B cell (primary cell): ENCODE measurements around the gene GIPC3. TPM values are rescaled to one million over a fixed set of nuclear protein-coding genes. Genes with fewer than 3 reads are reported as not detected.

ENCODE experiments used
- ATAC-seq: fragments of 200-7000 bp; cut with Tn5 transposase; one replicate; pipeline ENCODE4 v1.10.0; 2021; ENCODE audit warnings: low read depth, mild to moderate bottlenecking, moderate number of reproducible peaks, moderate library complexity
- CTCF ChIA-PET: fragments of 350-600 bp; sonication (Branson Sonifier 250); formaldehyde crosslinking; loops from one replicate; lab custom pipeline; 2021; ENCODE audit warnings: antibody characterized with exemption, inconsistent platforms; lab: Charles Lee
- POLR2A ChIA-PET: fragments of 350-600 bp; sonication (Branson Sonifier 250); formaldehyde crosslinking; loops from one replicate; lab custom pipeline; 2021; ENCODE audit warnings: antibody characterized with exemption; lab: Charles Lee
- DNase-seq: peaks from one replicate; pipeline ENCODE4 v3.0.0; 2013
- H2AFZ ChIP-seq: 2 replicates; pipeline ENCODE4 v1.6.1; 2012; ENCODE audit warnings: mild to moderate bottlenecking, low read depth, low read length; ENCODE audit not compliant: insufficient read depth, poor library complexity, severe bottlenecking
- H3K27ac ChIP-seq, 2 donors: 1 replicate in 1 of 2; 2 replicates in 1 of 2; pipeline ENCODE4 v1.5.1; 2012 to 2013; ENCODE audit warnings: low read length in 2 of 2, mild to moderate bottlenecking in 2 of 2, moderate library complexity in 1 of 2
- H3K27me3 ChIP-seq, 4 experiments: fragments of 200-600 bp in 1 of 4; sonication (generic) in 1 of 4; replicated peaks in 1 of 4; 1 replicate in 2 of 4; 2 replicates in 2 of 4; pipeline versions ENCODE4 v1.6.1 to v1.7.0; 2013 to 2016; ENCODE audit warnings: low read length in 3 of 4, mild to moderate bottlenecking in 2 of 4, mixed read lengths in 1 of 4, moderate library complexity in 1 of 4; ENCODE audit not compliant: insufficient read depth in 4 of 4, control insufficient read depth in 3 of 4; ENCODE audit errors: control extremely low read depth in 1 of 4
- H3K36me3 ChIP-seq, 2 experiments: replicated peaks in 1 of 2; 1 replicate in 1 of 2; 2 replicates in 1 of 2; pipeline versions ENCODE4 v1.6.1 to v1.7.1; 2013; ENCODE audit warnings: low read length in 1 of 2; ENCODE audit not compliant: insufficient read depth in 2 of 2, control insufficient read depth in 1 of 2; ENCODE audit errors: control extremely low read depth in 1 of 2, extremely low read depth in 1 of 2
- H3K4me1 ChIP-seq, 2 donors: fragments of 200-600 bp in 1 of 2; sonication (generic) in 1 of 2; 1 replicate in 1 of 2; 2 replicates in 1 of 2; pipeline versions ENCODE4 v1.5.1 to v1.6.1; 2013 to 2017; ENCODE audit warnings: low read length in 2 of 2; ENCODE audit not compliant: control insufficient read depth in 2 of 2, insufficient read depth in 2 of 2
- H3K4me2 ChIP-seq: replicated peaks from 2 replicates; pipeline ENCODE3; 2012; ENCODE audit warnings: mild to moderate bottlenecking, low read depth, low read length; ENCODE audit not compliant: poor library complexity, severe bottlenecking
- H3K4me3 ChIP-seq, 5 experiments: fragments of 200-600 bp in 1 of 5; sonication (generic) in 1 of 5; 1 replicate in 3 of 5; 2 replicates in 2 of 5; pipeline versions ENCODE4 v1.5.1 to v1.7.0; 2011 to 2016; ENCODE audit warnings: low read length in 4 of 5, mild to moderate bottlenecking in 4 of 5, low read depth in 2 of 5, control low read depth in 1 of 5, moderate library complexity in 1 of 5; ENCODE audit not compliant: insufficient read depth in 1 of 5; ENCODE audit errors: control extremely low read depth in 1 of 5, extremely low read depth in 1 of 5
- H3K79me2 ChIP-seq: fragments of 200-600 bp; sonication (generic); one replicate; pipeline ENCODE4 v1.6.0; 2016; ENCODE audit warnings: low read length; ENCODE audit not compliant: control insufficient read depth, insufficient read depth
- H3K9ac ChIP-seq: fragments of 200-600 bp; sonication (generic); 2 replicates; pipeline ENCODE4 v1.6.1; 2017; ENCODE audit warnings: mild to moderate bottlenecking, low read length, moderate library complexity
- H3K9me3 ChIP-seq, 3 donors: one replicate each; pipeline versions ENCODE4 v1.6.1 to v1.7.1; 2013; ENCODE audit warnings: low read length in 2 of 3; ENCODE audit not compliant: control insufficient read depth in 2 of 3, insufficient read depth in 1 of 3; ENCODE audit errors: control extremely low read depth in 1 of 3
- H4K20me1 ChIP-seq: 2 replicates; pipeline ENCODE4 v1.6.0; 2012; ENCODE audit warnings: mild to moderate bottlenecking, low read length; ENCODE audit not compliant: insufficient read depth, control insufficient read depth, poor library complexity, severe bottlenecking
- H3K27ac Mint-ChIP-seq: one replicate; pipeline ENCODE4 v1.8.0; 2021; ENCODE audit warnings: mixed read lengths
- H3K27me3 Mint-ChIP-seq: one replicate; pipeline ENCODE4 v1.8.0; 2021; ENCODE audit warnings: mixed read lengths
- H3K4me1 Mint-ChIP-seq: one replicate; pipeline ENCODE4 v1.8.0; 2021; ENCODE audit warnings: mixed read lengths
- H3K4me3 Mint-ChIP-seq: one replicate; pipeline ENCODE4 v1.8.0; 2021; ENCODE audit warnings: mixed read lengths
- H3K9me3 Mint-ChIP-seq: one replicate; pipeline ENCODE4 v1.8.0; 2022; ENCODE audit warnings: mixed read lengths; ENCODE audit not compliant: insufficient read depth
- CTCF ChIP-seq: fragments of 200-600 bp; IDR thresholded peaks from one replicate; pipeline ENCODE4 v1.8.0; 2022; ENCODE audit warnings: antibody characterized with exemption, mild to moderate bottlenecking
- EZH2 ChIP-seq: IDR thresholded peaks from 2 replicates; pipeline ENCODE4 v1.6.1; 2012; ENCODE audit warnings: borderline replicate concordance, low read depth, mild to moderate bottlenecking, moderate library complexity, low read length; ENCODE audit not compliant: insufficient read depth, poor library complexity, severe bottlenecking
- WGBS: methylation state at CpG from one replicate; pipeline ENCODE4 v1.1.5; 2013; ENCODE audit warnings: missing lambda C conversion rate; ENCODE audit not compliant: insufficient coverage; 5-methylcytosine and 5-hydroxymethylcytosine counted together
- intact Hi-C: fragments of 100-400 bp; cut with micrococcal nuclease; formaldehyde crosslinking; loops from one replicate; pipeline ENCODE4 v1.10.0; 2022
- polyA plus RNA-seq: library from polyadenylated mRNA; depleted of rRNA; stranded (reverse); fragments of >200 nt; gene quantifications from 2 replicates; pipeline ENCODE4 v1.2.3, GENCODE V29; 2012
- total RNA-seq, 2 donors: library from RNA; stranded (reverse); fragments of 120-200 nt in 1 of 2; gene quantifications; 1 replicate in 1 of 2; 2 replicates in 1 of 2; pipeline versions ENCODE4 v1.2.3 to v1.2.4, GENCODE V29; 2013 to 2022

The GIPC3 gene
- total and polyA plus RNA-seq, 2 donors (not counting 1 experiment from before 2014, with no cell fraction given): 0.47 to 0.48 TPM

- Histone ChIP-seq H3K4me2 (peak overlapping the region; percentile 100), H3K27ac (no peak overlapping the region), H4K20me1 (peaks cover 7% of the 10 kb centered on the region), H3K4me3 (peak overlapping the region in 4 of 5 experiments; percentile 72 to 79 (median 74)), H3K79me2 (no peaks in the 10 kb centered on the region), H3K27me3 (no peaks in the 10 kb centered on the region), H3K9ac (peak overlapping the region; percentile 76), H2AFZ (no peak overlapping the region), H3K36me3 (no peaks in the 10 kb centered on the region), H3K4me1 (peaks cover 12 to 18% of the 10 kb centered on the region in 2 donors), H3K9me3 (peaks cover 0 to 15% (median 0%) of the 10 kb centered on the region in 3 donors)
- no peaks in the 10 kb centered on the region for H3K27me3 Mint-ChIP-seq
- DNase-seq (peak; percentile 85), ATAC-seq (no peak)
- H3K9me3 Mint-ChIP-seq: no peaks in the 10 kb centered on the region
- H3K27ac Mint-ChIP-seq: peak overlapping the region; percentile 63
- no peak for TF ChIP-seq CTCF
- TF ChIP-seq EZH2: no peak
- CTCF ChIA-PET: interaction anchor here (0.6 to 1.0 kb wide), 2 partner anchors 20 to 830 kb away, joined by 3 to 5 read pairs; no protein-coding TSS in a partner anchor
- H3K4me3 Mint-ChIP-seq: peak overlapping the region; percentile 86
- H3K4me1 Mint-ChIP-seq: peaks cover 16% of the 10 kb centered on the region
- intact Hi-C loops: loop anchor here (5.0 kb wide), 1 partner anchor 188 kb away; the partner anchor contains the start of genes APBA3 and MRPL54
- 67% methylated on average over 49 of the region's 55 CpGs for WGBS
- POLR2A ChIA-PET: no interaction called here
Measured at GRCh38 chr19:3573858-3574637, 11.2 kb upstream of the GIPC3 start.

GRCh38 chr19:3575260-3575741 lies 10.0 kb upstream of the GIPC3 start:
- H3K79me2 ChIP-seq: no peaks in the 10 kb centered on the region
- peaks cover 16% of the 10 kb centered on the region for H3K4me1 Mint-ChIP-seq
- intact Hi-C loops: no loop called here
- H3K27ac ChIP-seq: no peak overlapping the region
- no peak overlapping the region for H3K27ac Mint-ChIP-seq
- WGBS: 95% methylated on average over 13 of the region's 19 CpGs
- POLR2A ChIA-PET: interaction anchor here (0.6 kb wide), 2 partner anchors 7 to 58 kb away, joined by 5 to 6 read pairs; no protein-coding TSS in a partner anchor
- no peak overlapping the region for H3K4me2 ChIP-seq
- H3K9me3 ChIP-seq: peaks cover 0 to 15% (median 0%) of the 10 kb centered on the region in 3 donors
- H4K20me1 ChIP-seq: peaks cover 7% of the 10 kb centered on the region
- H3K4me3 ChIP-seq: no peak overlapping the region
- no peaks in the 10 kb centered on the region for H3K36me3 ChIP-seq
- CTCF ChIA-PET: interaction anchor here (1.0 to 1.9 kb wide), 3 partner anchors 16 to 31 kb away, joined by 4 to 7 read pairs (median 4); no protein-coding TSS in a partner anchor
- H3K27me3 Mint-ChIP-seq: no peaks in the 10 kb centered on the region
- H3K27me3 ChIP-seq: no peaks in the 10 kb centered on the region
- no peak for ATAC-seq
- DNase-seq: no peak
- no peaks in the 10 kb centered on the region for H3K9me3 Mint-ChIP-seq
- peaks cover 12 to 18% of the 10 kb centered on the region in 2 donors for H3K4me1 ChIP-seq
- no peak overlapping the region for H3K9ac ChIP-seq
- no peak overlapping the region for H2AFZ ChIP-seq
- H3K4me3 Mint-ChIP-seq: peak overlapping the region; percentile 57
- TF ChIP-seq EZH2: no peak
- TF ChIP-seq CTCF: no peak
